Stomach smooth muscle (tissue), 2 donors: Measurements from ENCODE around the gene ELOB.

Source experiments
- H3K27ac ChIP-seq: one replicate; pipeline ENCODE4 v1.7.0; 2013; ENCODE audit warnings: mild to moderate bottlenecking, low read length, inconsistent platforms
- H3K27me3 ChIP-seq, 2 donors: one replicate each; pipeline ENCODE4 v1.7.0; 2013; ENCODE audit warnings: low read length in 2 of 2; ENCODE audit not compliant: insufficient read depth in 2 of 2, control insufficient read depth in 1 of 2
- H3K36me3 ChIP-seq, 2 donors: one replicate each; pipeline ENCODE4 v1.7.0; 2013; ENCODE audit warnings: low read length in 2 of 2; ENCODE audit not compliant: control insufficient read depth in 2 of 2, insufficient read depth in 2 of 2
- H3K4me1 ChIP-seq: one replicate; pipeline ENCODE4 v1.7.0; 2013; ENCODE audit warnings: low read length; ENCODE audit not compliant: control insufficient read depth, insufficient read depth
- H3K4me3 ChIP-seq, 2 donors: one replicate each; pipeline ENCODE4 v1.7.0; 2013; ENCODE audit warnings: low read length in 2 of 2
- H3K9ac ChIP-seq, 2 donors: one replicate each; pipeline ENCODE4 v1.7.0; 2013; ENCODE audit warnings: low read length in 2 of 2, mild to moderate bottlenecking in 1 of 2
- H3K9me3 ChIP-seq, 2 donors: one replicate each; pipeline ENCODE4 v1.7.0; 2013; ENCODE audit warnings: low read length in 2 of 2; ENCODE audit not compliant: control insufficient read depth in 2 of 2
- donor health status: healthy.
- donor health status: Pancreatic carcinoma.

The ELOB gene

GRCh38 chr16:2753733-2754020 lies 23.4 kb downstream of the ELOB start:
- Histone ChIP-seq H3K27ac (peak overlapping the region; percentile 98), H3K4me3 (peak overlapping the region; percentile 87 to 95), H3K4me1 (peaks cover 36% of the 10 kb centered on the region), H3K27me3 (no peaks in the 10 kb centered on the region), H3K9ac (peak overlapping the region; percentile 73 to 97), H3K9me3 (no peaks in the 10 kb centered on the region), H3K36me3 (peaks cover 15 to 18% of the 10 kb centered on the region in 2 donors)

GRCh38 chr16:2752850-2753732 lies 24.0 kb downstream of the ELOB start:
- peak overlapping the region; percentile 98 for H3K27ac ChIP-seq
- peaks cover 11 to 12% of the 10 kb centered on the region in 2 donors for H3K36me3 ChIP-seq
- H3K4me1 ChIP-seq = peaks cover 36% of the 10 kb centered on the region
- no peaks in the 10 kb centered on the region for H3K9me3 ChIP-seq
- peak overlapping the region; percentile 97 to 99 for H3K9ac ChIP-seq
- H3K4me3 ChIP-seq = peak overlapping the region; percentile 87 to 95
- no peaks in the 10 kb centered on the region for H3K27me3 ChIP-seq

GRCh38 chr16:2752035-2752849 lies 24.8 kb downstream of the ELOB start, which contains the start of gene SRRM2:
Gene SRRM2 (plus strand): TSS chr16:2752638. CDS start chr16:2756365, 3,727 bp downstream.
- H3K27ac ChIP-seq = peak within 1 kb of the TSS; percentile 98
- H3K4me1 ChIP-seq = peaks cover 36% of the 10 kb centered on the region
- H3K4me3 ChIP-seq = peak within 1 kb of the TSS; percentile 94 to 95
- H3K9ac ChIP-seq = peak within 1 kb of the TSS; percentile 97 to 99
- no peaks in the 10 kb centered on the region for H3K9me3 ChIP-seq
- H3K27me3 ChIP-seq = no peaks in the 10 kb centered on the region
- H3K36me3 ChIP-seq = peaks cover 3 to 4% of the 10 kb centered on the region in 2 donors

GRCh38 chr16:2751577-2752034 lies 25.5 kb downstream of the ELOB start:
- H3K27ac ChIP-seq = peak overlapping the region; percentile 98
- H3K9me3 ChIP-seq = no peaks in the 10 kb centered on the region
- no peaks in the 10 kb centered on the region for H3K27me3 ChIP-seq
- H3K36me3 ChIP-seq = peaks cover 2 to 3% of the 10 kb centered on the region in 2 donors
- H3K4me1 ChIP-seq = peaks cover 35% of the 10 kb centered on the region
- peak overlapping the region; percentile 97 to 99 for H3K9ac ChIP-seq
- H3K4me3 ChIP-seq = peak overlapping the region; percentile 94 to 95

GRCh38 chr16:2749936-2750335 lies 27.1 kb downstream of the ELOB start:
- Histone ChIP-seq H3K4me3 (no peak overlapping the region), H3K27me3 (no peaks in the 10 kb centered on the region), H3K9ac (no peak overlapping the region), H3K27ac (no peak overlapping the region), H3K9me3 (no peaks in the 10 kb centered on the region), H3K36me3 (no peaks in the 10 kb centered on the region), H3K4me1 (peaks cover 18% of the 10 kb centered on the region)

- H3K27ac ChIP-seq = no peak overlapping the region
- H3K27me3 ChIP-seq = no peaks in the 10 kb centered on the region
- no peak overlapping the region for H3K4me3 ChIP-seq
- peaks cover 14% of the 10 kb centered on the region for H3K4me1 ChIP-seq
- H3K36me3 ChIP-seq = no peaks in the 10 kb centered on the region
- no peak overlapping the region for H3K9ac ChIP-seq
- H3K9me3 ChIP-seq = no peaks in the 10 kb centered on the region
Observed at GRCh38 chr16:2749476-2749875, 27.6 kb downstream of the ELOB start.

- Histone ChIP-seq H3K4me3 (no peak overlapping the region), H3K4me1 (peaks cover 8% of the 10 kb centered on the region), H3K27ac (no peak overlapping the region), H3K36me3 (no peaks in the 10 kb centered on the region), H3K9ac (no peak overlapping the region), H3K9me3 (no peaks in the 10 kb centered on the region), H3K27me3 (no peaks in the 10 kb centered on the region)
Observed at GRCh38 chr16:2748757-2749455, 28.2 kb downstream of the ELOB start.

- no peak overlapping the region for H3K9ac ChIP-seq
- H3K9me3 ChIP-seq = no peaks in the 10 kb centered on the region
- H3K4me1 ChIP-seq = no peaks in the 10 kb centered on the region
- no peak overlapping the region for H3K27ac ChIP-seq
- no peaks in the 10 kb centered on the region for H3K36me3 ChIP-seq
- no peak overlapping the region for H3K4me3 ChIP-seq
- H3K27me3 ChIP-seq = no peaks in the 10 kb centered on the region
Observed at GRCh38 chr16:2745961-2746360, 31.1 kb downstream of the ELOB start.

- Histone ChIP-seq H3K9ac (no peak overlapping the region), H3K9me3 (no peaks in the 10 kb centered on the region), H3K4me3 (no peak overlapping the region), H3K4me1 (no peaks in the 10 kb centered on the region), H3K27me3 (no peaks in the 10 kb centered on the region), H3K36me3 (no peaks in the 10 kb centered on the region), H3K27ac (no peak overlapping the region)
Observed at GRCh38 chr16:2745116-2745890, 31.8 kb downstream of the ELOB start.

- Histone ChIP-seq H3K36me3 (no peaks in the 10 kb centered on the region), H3K9me3 (no peaks in the 10 kb centered on the region), H3K27ac (no peak overlapping the region), H3K27me3 (peaks cover 0 to 2% of the 10 kb centered on the region in 2 donors), H3K9ac (no peak overlapping the region), H3K4me1 (no peaks in the 10 kb centered on the region), H3K4me3 (no peak overlapping the region)
Observed at GRCh38 chr16:2744711-2745110, 32.4 kb downstream of the ELOB start.
